GM21717 (cell line): ENCODE results near the gene NUP93.

Experiments used
- ATAC-seq: cut with Tn5 transposase; IDR thresholded peaks from one replicate; pipeline ENCODE4 v1.9.1; 2021; ENCODE audit warnings: mild to moderate bottlenecking, moderate library complexity; ENCODE audit not compliant: unreplicated experiment

The NUP93 gene

DNA sequence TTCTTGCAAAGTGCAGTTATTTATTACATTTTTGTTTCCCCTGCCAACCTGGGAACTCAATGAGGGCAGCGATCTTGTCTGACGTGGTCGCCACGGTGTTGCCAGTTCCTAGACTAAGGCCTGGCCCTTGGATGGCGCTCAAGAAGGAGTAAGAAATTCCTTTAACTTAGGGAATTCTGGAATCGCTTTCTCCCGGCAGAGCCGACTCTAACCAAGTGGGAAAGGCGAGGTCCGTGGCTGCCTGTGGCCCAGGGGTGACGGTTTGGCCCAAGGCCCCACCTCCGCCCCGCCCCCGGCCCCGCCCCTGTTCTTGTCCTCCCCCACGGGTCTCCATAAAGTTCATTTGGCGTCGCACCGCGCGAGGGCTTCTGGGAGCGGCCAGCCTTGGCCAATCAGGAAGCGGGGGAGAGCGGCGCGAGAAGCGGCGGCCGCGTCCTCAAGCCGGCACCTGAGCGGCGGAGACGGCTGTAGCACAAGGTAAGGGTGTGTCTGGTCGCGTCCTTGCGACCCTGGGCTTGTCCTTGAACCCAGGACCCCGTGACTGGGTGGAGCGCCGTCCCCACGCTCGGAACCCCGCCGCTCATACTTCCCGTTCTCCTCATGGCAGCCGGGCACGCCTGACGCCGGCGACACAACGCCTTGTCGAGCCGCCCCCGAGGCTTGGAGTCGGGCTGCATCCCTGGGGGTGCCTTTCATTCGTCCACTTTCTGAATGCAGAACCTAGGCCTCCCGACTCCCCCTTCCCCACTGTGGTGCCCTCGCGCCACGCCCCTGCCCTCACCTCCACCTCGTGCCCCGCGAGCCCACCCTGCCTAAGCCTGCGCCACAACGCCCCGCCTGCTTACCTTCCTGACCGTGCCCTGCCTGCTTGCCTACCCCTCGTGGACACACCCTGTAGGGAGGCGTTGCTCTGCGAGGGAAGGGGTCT is at the start of gene NUP93:
NUP93 (plus strand) TSS at position 395 of the 928 bp plus-strand sequence. CDS start 18,119 bp downstream, outside the sequence.
- peak; percentile 80 for ATAC-seq

DNA sequence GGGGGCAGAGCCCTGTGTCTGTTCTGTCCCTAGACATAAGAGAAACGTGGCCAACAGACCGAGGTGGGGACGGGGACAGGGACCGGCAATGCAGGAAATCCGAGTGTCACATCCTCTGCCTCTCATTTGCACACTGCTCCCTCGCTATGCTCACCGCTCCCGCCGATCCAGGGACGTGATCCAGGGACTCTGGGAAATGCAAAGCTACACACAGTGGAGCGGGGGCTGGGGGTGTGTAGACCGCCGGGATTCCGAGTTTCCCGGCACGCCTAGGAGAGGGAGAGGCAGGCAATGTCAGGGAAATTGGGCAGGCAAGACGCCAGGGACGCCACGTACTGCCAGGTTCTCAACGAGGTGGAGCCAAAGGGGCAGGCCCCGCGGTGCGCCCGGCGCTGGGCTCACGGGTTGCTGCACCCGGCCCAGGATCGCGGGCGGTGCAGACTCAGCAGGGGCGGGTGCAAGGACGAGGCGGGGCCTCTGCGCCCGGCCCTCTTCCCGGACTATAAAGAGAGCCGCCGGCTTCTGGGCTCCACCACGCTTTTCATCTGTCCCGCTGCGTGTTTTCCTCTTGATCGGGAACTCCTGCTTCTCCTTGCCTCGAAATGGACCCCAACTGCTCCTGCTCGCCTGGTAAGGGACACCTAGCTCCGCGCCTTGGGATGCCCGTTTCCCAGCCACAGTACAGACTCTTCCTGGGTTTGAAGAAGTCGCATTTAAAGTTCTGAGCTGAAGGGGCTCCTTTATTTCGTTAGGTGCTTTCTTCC is 47.8 kb upstream of the NUP93 start, which contains the start of gene MT1X:
MT1X (plus strand) TSS at position 532 of the 764 bp plus-strand sequence; CDS start at position 603, 71 bp downstream.
- ATAC-seq: peak; percentile 98

GRCh38 chr16:56682703-56683397 is 47.1 kb upstream of the NUP93 start:
- ATAC-seq: no peak

GRCh38 chr16:56683424-56684172 is 46.3 kb upstream of the NUP93 start:
- no peak for ATAC-seq

- ATAC-seq: no peak
These were observed 45.5 kb upstream of the NUP93 start for GRCh38 chr16:56684256-56684925.

- ATAC-seq: no peak
These were observed 44.9 kb upstream of the NUP93 start for GRCh38 chr16:56684926-56685590.

GRCh38 chr16:56686758-56687157 is 43.2 kb upstream of the NUP93 start:
- ATAC-seq: no peak

DNA sequence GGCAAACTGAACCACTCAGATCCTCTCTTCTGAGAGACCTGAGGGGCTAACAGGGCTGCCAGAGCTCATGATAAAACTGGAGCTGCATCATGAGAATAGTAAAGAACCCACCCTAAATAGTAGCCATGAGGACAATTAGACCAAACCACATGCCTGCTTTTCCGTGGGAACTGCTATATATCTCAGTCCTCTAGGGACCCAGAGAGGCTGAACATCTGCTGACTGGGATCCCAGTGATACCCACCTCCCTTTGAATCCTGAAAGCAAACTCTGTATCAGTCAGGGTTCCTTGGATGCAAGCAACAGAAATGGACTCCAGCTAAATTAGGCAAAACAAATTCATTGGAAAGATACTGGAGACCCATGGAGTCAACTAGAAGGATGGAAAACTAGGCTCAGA is 41.2 kb upstream of the NUP93 start:
- no peak for ATAC-seq

DNA sequence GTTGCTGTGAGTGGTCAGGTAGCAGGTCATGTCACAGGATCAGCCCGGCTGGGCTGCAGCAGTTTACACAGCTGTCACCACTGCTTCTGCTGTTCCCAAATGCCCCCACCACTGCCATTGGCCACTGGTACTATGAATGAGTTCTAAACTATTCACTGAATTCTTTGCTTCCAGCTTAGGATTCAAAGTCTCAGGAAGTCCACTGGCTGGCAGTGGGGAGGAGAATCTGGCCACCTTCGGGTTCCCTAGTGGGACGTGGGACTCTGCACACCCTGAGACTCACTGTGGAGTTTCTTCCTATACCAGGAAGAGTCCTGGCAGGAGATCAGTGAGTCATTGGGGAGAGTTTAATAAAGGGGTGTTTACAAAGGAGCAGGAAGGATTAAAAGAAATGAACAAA is 40.8 kb upstream of the NUP93 start:
- no peak for ATAC-seq

GRCh38 chr16:56690420-56691122 is 39.4 kb upstream of the NUP93 start:
- ATAC-seq: no peak

DNA sequence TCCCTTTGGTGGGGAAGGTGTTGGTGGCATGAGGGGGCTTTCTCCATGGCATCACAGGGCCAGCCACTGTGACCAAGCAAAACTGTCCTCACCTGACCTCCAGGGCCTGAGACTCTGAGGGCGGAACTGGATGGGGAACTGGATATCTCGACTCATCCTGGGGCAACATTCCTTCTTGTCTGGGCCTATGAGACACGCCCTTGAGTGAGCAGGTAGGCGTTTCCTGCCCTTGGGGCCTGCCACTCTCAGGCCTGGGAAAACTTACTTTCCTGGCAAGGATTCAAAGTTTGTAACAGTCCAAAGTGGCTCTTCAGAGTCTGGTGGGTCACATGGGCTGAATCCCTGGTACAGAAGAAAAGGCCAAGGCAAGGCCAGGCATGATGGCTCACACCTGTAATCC is 38.0 kb upstream of the NUP93 start:
- no peak for ATAC-seq

GRCh38 chr16:56695246-56695645 is 34.7 kb upstream of the NUP93 start:
- no peak for ATAC-seq

DNA sequence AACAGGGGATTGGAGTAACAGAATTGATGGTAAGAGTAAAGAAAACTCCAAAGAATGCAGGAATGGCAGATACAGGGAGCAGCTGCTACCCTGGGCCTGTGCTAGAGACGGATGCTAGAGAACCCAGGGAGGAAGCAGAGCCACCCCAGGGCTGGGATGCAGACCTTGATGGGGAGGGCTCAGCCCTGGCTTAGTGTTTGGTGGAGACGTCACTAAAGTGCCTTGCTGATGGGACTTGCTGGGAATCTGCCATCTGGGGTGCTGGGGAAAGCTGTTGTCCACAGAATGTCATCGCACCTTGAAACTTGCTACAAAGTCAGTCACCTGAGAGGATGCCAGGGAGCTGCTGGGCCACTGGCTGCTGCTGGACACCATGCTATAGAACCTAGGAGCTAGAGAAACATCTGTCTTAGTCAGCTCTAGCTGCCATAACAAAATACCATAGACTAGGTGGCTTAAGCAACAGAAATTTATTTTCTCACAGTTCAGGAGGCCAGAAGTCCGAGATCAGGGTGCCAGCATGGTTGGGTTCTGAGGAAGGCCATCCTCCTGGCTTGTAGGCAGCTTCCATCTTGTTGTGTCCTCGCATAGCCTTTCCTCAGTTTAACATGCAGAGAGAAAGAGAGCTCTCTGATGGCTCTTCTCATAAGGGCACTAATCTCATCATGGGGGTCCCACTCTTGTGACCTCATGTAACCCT is 32.3 kb upstream of the NUP93 start:
- no peak for ATAC-seq

DNA sequence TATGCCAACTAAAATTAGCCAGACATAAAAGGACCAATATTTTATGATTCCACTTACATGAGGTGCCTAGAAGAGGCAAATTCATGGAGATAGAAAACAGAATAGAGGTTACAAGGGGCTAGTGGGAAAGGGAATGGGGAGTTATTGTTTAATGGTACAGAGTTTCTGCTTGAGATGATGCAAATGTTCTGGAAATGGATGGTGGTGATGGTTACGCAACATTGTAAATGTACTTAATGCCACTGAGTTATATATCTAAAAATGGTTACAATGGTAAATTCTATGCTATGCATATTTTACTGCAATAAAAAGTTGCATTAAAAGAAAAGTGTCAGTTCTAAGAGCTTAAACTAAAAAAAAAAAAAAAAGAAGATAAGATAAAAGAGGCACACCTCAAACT is 29.7 kb upstream of the NUP93 start:
- no peak for ATAC-seq

DNA sequence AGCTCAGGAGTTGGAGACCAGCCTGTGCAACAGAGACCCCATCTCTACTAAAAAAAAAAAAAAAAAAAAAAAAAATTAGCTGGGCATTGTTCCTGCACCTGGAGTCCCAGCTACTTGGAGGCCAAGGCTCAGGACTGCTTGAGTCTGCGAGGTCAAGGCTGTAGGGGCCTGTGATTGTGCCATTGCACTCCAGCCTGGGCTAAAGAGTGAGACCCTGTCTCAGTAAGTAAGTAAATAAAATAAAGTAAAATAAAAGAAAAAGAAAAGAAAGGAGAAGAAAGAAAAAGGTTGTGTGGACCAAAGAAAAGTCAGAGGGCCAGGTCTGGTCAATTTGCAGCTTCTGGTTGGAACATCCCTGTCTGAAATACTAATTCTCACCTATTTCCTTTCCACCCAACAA is 29.3 kb upstream of the NUP93 start:
- no peak for ATAC-seq

GRCh38 chr16:56701534-56701933 is 28.4 kb upstream of the NUP93 start:
- no peak for ATAC-seq

GRCh38 chr16:56702836-56703235 is 27.1 kb upstream of the NUP93 start:
- no peak for ATAC-seq
